Measurements from ENCODE around the gene MAD1L1.
"Not testable (repeated sequence)": the region's sequence is repeated elsewhere in the genome, so short reads cannot be mapped to it uniquely, and the experiment has no call there.

MAD1L1 gene

GRCh38 chr7:1852517-1853430, 380.0 kb downstream of the MAD1L1 start:
- DNase-seq, result no peak

- DNase-seq, result no peak
Observed at GRCh38 chr7:1851721-1852516, 380.8 kb downstream of the MAD1L1 start.

- DNase-seq, result no peak
Observed at GRCh38 chr7:1850976-1851571, 381.7 kb downstream of the MAD1L1 start.

GRCh38 chr7:1850111-1850975, 382.4 kb downstream of the MAD1L1 start:
- DNase-seq, result no peak

- DNase-seq, result no peak
Observed at GRCh38 chr7:1849351-1850041, 383.2 kb downstream of the MAD1L1 start.

- no peak for DNase-seq
Observed at GRCh38 chr7:1848911-1849311, 383.8 kb downstream of the MAD1L1 start.

GRCh38 chr7:1848013-1848640, 384.6 kb downstream of the MAD1L1 start:
- no peak for DNase-seq

- DNase-seq, result no peak
Observed at GRCh38 chr7:1847260-1848001, 385.3 kb downstream of the MAD1L1 start.

- no peak for DNase-seq
Observed at GRCh38 chr7:1846331-1847065, 386.2 kb downstream of the MAD1L1 start.

GRCh38 chr7:1845536-1846311, 387.0 kb downstream of the MAD1L1 start:
- DNase-seq, result no peak

- no peak for DNase-seq
Observed at GRCh38 chr7:1844951-1845390, 387.8 kb downstream of the MAD1L1 start.

- DNase-seq, result no peak
Observed at GRCh38 chr7:1844336-1844950, 388.3 kb downstream of the MAD1L1 start.

- no peak for DNase-seq
Observed at GRCh38 chr7:1843921-1844335, 388.8 kb downstream of the MAD1L1 start.

- no peak for DNase-seq
Observed at GRCh38 chr7:1843271-1843861, 389.4 kb downstream of the MAD1L1 start.

GRCh38 chr7:1842321-1843221, 390.2 kb downstream of the MAD1L1 start:
- DNase-seq, result no peak

GRCh38 chr7:1841286-1842021, 391.3 kb downstream of the MAD1L1 start:
- DNase-seq, result not testable (repeated sequence)
